ENCODE measurements around the gene CNNM4. TPM values are rescaled to one million over a fixed set of nuclear protein-coding genes. Genes with fewer than 3 reads are reported as not detected.

Gene CNNM4
- total RNA-seq, 4 donors from 2014 or later = 19.0 to 53.9 (median 41.7) TPM

DNA sequence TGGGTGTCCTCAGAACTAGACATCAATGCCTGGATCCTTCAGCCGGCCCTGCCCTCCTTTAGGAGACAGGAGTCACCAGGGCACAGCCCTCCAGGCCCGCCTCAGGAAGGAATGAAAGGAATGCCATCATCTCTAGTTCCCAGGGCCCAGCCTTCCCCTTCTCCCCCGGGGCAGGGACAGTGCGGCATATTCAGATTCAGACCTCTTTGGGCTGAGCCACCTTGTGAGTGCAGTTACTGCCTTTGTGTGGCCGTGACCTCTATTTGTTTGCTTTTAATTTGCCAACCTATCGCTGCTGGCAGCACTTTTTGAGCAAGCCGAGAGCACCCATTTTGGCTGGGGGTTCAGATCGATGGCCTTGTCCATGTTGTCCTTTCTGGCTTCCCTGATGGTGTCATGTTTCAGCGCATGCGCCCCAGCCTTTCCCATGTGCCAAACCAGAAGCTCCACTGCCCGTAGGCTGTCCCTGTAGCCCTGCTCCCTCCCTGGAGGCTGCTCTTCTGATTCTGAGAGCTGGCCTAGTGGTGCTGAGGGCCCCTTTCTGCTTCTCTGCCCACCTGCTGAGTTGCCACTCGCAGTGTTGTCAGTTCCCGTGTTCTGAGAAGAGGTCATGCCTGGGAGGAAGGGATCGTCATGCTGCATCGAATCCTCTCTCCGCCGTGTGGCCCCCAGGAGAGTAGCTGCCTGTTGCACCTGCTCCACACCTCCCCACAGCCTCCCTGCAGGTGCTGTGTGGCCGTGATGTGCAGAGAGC lies 72.2 kb downstream of the CNNM4 start:
- peak in 2 of 3 donors; percentile 72 to 76 for DNase-seq
- Histone ChIP-seq H3K4me1 (peaks cover 0 to 8% (median 0%) of the 10 kb centered on the region in 4 donors), H3K36me3 (peaks cover 0 to 70% (median 0%) of the 10 kb centered on the region in 3 donors), H3K27ac (peak overlapping the region in 3 of 4 donors; percentile 9 to 50 (median 20)), H3K9me3 (no peaks in the 10 kb centered on the region), H3K4me3 (no peak overlapping the region), H3K27me3 (no peaks in the 10 kb centered on the region)
- TF ChIP-seq POLR2A (IDR thresholded peaks at IDR 0.05) = no peak
- TF ChIP-seq, protein P1, sequence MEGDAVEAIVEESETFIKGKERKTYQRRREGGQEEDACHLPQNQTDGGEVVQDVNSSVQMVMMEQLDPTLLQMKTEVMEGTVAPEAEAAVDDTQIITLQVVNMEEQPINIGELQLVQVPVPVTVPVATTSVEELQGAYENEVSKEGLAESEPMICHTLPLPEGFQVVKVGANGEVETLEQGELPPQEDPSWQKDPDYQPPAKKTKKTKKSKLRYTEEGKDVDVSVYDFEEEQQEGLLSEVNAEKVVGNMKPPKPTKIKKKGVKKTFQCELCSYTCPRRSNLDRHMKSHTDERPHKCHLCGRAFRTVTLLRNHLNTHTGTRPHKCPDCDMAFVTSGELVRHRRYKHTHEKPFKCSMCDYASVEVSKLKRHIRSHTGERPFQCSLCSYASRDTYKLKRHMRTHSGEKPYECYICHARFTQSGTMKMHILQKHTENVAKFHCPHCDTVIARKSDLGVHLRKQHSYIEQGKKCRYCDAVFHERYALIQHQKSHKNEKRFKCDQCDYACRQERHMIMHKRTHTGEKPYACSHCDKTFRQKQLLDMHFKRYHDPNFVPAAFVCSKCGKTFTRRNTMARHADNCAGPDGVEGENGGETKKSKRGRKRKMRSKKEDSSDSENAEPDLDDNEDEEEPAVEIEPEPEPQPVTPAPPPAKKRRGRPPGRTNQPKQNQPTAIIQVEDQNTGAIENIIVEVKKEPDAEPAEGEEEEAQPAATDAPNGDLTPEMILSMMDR (IDR thresholded peaks at IDR 0.05) = no peak

DNA sequence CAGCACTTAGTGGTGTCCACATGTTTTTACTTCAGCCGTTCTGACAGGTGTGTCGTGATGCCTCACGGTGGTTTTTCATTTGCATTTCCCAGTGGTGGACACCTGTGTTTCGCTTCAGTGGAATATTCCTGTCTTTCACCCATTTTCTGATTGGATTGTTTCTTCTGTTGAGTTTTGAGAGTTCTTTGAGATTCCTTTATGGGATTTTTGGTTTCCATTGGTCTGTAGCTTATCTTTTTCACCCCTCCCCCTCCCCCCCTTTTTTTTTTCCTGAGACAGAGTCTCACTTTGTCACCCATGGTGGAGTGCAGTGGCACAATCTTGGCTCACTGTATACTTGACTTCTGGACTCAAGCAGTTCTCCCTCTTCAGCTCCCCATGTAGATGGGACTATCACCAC lies 75.1 kb downstream of the CNNM4 start:
- H3K27ac ChIP-seq = no peak overlapping the region
- DNase-seq = no peak
- H3K36me3 ChIP-seq = peaks cover 0 to 47% (median 0%) of the 10 kb centered on the region in 3 donors
- H3K4me3 ChIP-seq = no peak overlapping the region
- H3K27me3 ChIP-seq = no peaks in the 10 kb centered on the region
- H3K4me1 ChIP-seq = peaks cover 0 to 16% (median 9%) of the 10 kb centered on the region in 4 donors
- TF ChIP-seq, protein P1 (IDR thresholded peaks at IDR 0.05) = no peak
- TF ChIP-seq POLR2A (IDR thresholded peaks at IDR 0.05) = no peak
- H3K9me3 ChIP-seq = no peaks in the 10 kb centered on the region

DNA sequence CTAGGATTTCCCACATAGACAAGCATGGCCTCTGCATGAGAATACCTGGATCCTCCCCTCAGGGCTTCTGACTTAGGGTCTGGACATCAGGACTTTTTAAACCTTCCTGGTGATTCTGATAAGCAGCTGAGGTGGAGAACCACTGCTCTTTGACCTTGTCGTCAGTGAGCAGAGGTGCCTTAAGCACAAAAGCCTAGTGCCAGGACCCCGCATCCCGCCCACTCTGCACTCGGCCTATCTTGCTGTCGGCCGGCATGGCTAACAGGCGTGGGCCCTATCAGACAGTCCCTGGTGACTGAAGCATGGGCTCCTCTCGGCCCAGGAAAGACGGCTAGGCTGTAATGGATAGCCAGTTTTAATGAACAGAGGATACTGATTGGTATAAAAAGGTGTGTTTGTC lies 76.9 kb downstream of the CNNM4 start:
- no peak for DNase-seq
- TF ChIP-seq, protein P1 (IDR thresholded peaks at IDR 0.05) = no peak
- no peak for TF ChIP-seq POLR2A (IDR thresholded peaks at IDR 0.05)
- no peak overlapping the region for H3K27ac ChIP-seq
- H3K9me3 ChIP-seq = no peaks in the 10 kb centered on the region
- H3K4me1 ChIP-seq = peaks cover 0 to 16% (median 9%) of the 10 kb centered on the region in 4 donors
- no peak overlapping the region for H3K4me3 ChIP-seq
- H3K36me3 ChIP-seq = peaks cover 0 to 30% (median 0%) of the 10 kb centered on the region in 3 donors
- no peaks in the 10 kb centered on the region for H3K27me3 ChIP-seq

DNA sequence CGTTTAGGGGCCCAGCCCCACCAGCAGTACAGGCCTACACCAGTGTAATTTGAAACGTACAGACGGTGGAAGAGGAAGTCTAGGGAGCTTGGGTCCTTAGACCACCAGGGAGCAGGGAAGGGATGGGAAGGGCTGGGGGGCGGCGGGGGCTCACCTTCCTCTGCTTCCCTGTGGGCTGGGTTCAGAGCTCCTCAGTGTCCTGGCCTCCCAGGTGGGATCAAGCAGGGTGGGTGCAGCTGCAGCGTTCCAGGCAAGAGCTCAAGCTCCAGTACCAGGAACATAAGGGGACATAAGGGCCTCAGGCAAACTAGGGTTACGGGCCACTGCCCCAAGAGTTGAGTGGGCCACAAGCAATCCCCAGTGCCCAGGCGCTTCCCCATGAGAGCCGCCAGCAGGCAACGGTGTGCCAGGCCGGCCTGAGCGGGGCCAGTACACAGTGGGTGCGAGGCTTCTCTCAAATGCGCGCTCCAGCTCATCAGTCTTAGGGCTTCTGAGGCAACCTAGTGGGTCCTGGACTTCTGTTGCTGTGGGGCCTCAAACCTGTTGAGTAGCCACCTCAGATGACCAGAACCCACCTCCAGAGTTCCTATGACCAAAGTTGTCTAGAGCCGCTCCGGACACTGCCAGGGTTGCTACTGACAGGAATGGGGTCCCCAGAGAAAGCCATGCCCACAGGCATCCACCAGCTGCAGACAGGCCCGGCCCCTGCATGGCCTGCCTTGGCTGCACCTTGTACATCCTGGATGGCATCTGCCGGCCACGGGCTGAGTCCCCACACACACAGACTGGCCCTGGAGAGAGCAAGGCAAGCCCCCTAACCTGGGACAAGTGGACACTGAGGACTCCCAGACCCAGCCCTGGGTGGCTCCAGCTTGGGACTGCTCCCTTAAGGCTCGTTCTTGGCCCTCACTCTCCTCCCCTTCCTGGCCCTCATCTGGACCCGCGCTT lies 77.9 kb downstream of the CNNM4 start:
- peak overlapping the region in 2 of 4 donors; percentile 4 to 71 for H3K27ac ChIP-seq
- TF ChIP-seq, protein P1 (IDR thresholded peaks at IDR 0.05) = no peak
- TF ChIP-seq POLR2A (IDR thresholded peaks at IDR 0.05) = no peak
- H3K27me3 ChIP-seq = no peaks in the 10 kb centered on the region
- peak overlapping the region in 1 of 4 donors; percentile 41 for H3K4me3 ChIP-seq
- no peaks in the 10 kb centered on the region for H3K9me3 ChIP-seq
- peaks cover 0 to 22% (median 0%) of the 10 kb centered on the region in 3 donors for H3K36me3 ChIP-seq
- peaks cover 0 to 14% (median 7%) of the 10 kb centered on the region in 4 donors for H3K4me1 ChIP-seq
- no peak for DNase-seq

DNA sequence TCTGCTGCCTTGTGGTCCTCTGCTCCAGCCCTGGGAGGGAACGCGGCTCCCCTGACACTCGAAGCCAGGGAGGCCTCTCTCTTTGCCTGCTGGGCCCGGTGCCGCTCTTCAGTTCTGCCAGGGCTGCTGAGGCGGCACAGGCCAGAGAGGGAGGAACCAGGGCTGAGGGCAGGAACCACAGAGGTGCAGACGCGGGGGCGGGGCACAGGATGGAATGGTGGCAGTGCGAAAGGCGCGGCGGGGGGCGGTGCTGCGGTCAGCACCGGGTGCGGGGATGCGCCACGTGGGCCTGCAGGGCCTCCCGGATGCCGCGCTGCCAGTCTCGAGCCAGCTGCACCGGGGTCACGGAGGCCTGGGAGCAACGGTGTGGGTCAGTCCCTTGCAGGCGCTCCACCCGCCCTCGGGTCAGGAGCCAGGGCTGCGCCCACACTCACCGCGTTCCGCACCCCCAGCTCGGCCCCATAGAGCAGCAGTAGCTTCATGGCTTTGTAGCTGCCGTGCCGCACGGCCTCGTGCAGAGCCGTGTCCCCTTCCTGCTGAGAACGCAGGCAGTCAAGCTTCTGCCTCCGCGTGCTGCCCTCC lies 78.7 kb downstream of the CNNM4 start:
- H3K27me3 ChIP-seq = no peaks in the 10 kb centered on the region
- peak overlapping the region in 2 of 4 donors; percentile 4 to 71 for H3K27ac ChIP-seq
- H3K36me3 ChIP-seq = peaks cover 0 to 22% (median 0%) of the 10 kb centered on the region in 3 donors
- peak overlapping the region; percentile 13 to 41 (median 22) for H3K4me3 ChIP-seq
- H3K4me1 ChIP-seq = peaks cover 0 to 14% (median 6%) of the 10 kb centered on the region in 4 donors
- TF ChIP-seq, protein P1 (IDR thresholded peaks at IDR 0.05) = no peak
- no peak for TF ChIP-seq POLR2A (IDR thresholded peaks at IDR 0.05)
- peak; percentile 63 to 97 (median 95) for DNase-seq
- no peaks in the 10 kb centered on the region for H3K9me3 ChIP-seq

All from Peyer's patch (tissue), 4 donors.